Activated CD4-positive, alpha-beta memory T cell treated with anti-CD3 and anti-CD28 coated beads for 36 hours (primary cell): ENCODE data around the gene JAKMIP1. TPM values are rescaled to one million over a fixed set of nuclear protein-coding genes. Genes with fewer than 3 reads are reported as not detected.

ENCODE experiments used
- CTCF ChIA-PET: fragments of 350-600 bp; sonication (Branson Sonifier 250); formaldehyde crosslinking; loops from one replicate; lab custom pipeline; 2021; ENCODE audit warnings: antibody characterized with exemption, inconsistent platforms; lab: Charles Lee
- POLR2A ChIA-PET: fragments of 350-600 bp; sonication (Branson Sonifier 250); formaldehyde crosslinking; loops from one replicate; lab custom pipeline; 2021; ENCODE audit warnings: antibody characterized with exemption; lab: Charles Lee
- DNase-seq: peaks from one replicate; pipeline ENCODE4 v3.0.0-alpha.2; 2020
- H3K27ac Mint-ChIP-seq: one replicate; pipeline ENCODE4 v1.8.0; 2021; ENCODE audit warnings: mixed read lengths
- H3K27me3 Mint-ChIP-seq: one replicate; pipeline ENCODE4 v1.8.0; 2021; ENCODE audit warnings: mixed read lengths
- H3K36me3 Mint-ChIP-seq: one replicate; pipeline ENCODE4 v1.8.0; 2021; ENCODE audit warnings: mixed read lengths
- H3K4me1 Mint-ChIP-seq: one replicate; pipeline ENCODE4 v1.8.0; 2021; ENCODE audit warnings: low read depth, mixed read lengths
- H3K4me3 Mint-ChIP-seq: one replicate; pipeline ENCODE4 v1.8.0; 2021; ENCODE audit warnings: mild to moderate bottlenecking, mixed read lengths
- H3K9me3 Mint-ChIP-seq: one replicate; pipeline ENCODE4 v1.8.0; 2021; ENCODE audit warnings: mixed read lengths
- intact Hi-C: fragments of 100-400 bp; cut with micrococcal nuclease; formaldehyde crosslinking; loops from one replicate; pipeline ENCODE4 v1.15.1; 2023
- total RNA-seq, 2 experiments: library from RNA; stranded (reverse); gene quantifications; one replicate each; pipeline ENCODE4 v1.2.3, GENCODE V29; 2021

Gene JAKMIP1
- total RNA-seq, 2 experiments from 2014 or later = 17.7 to 18.1 TPM

GRCh38 chr4:6109842-6110560 lies 90.3 kb downstream of the JAKMIP1 start:
- peaks cover 7% of the 10 kb centered on the region for H3K36me3 Mint-ChIP-seq
- no peak overlapping the region for H3K4me3 Mint-ChIP-seq
- ChIA-PET CTCF (no interaction called here), POLR2A (no interaction called here)
- no peaks in the 10 kb centered on the region for H3K4me1 Mint-ChIP-seq
- no peaks in the 10 kb centered on the region for H3K9me3 Mint-ChIP-seq
- intact Hi-C loops = no loop called here
- DNase-seq = no peak
- peaks cover 1% of the 10 kb centered on the region for H3K27me3 Mint-ChIP-seq
- no peak overlapping the region for H3K27ac Mint-ChIP-seq

- no peak overlapping the region for H3K4me3 Mint-ChIP-seq
- POLR2A ChIA-PET = no interaction called here
- H3K9me3 Mint-ChIP-seq = no peaks in the 10 kb centered on the region
- no peaks in the 10 kb centered on the region for H3K4me1 Mint-ChIP-seq
- peaks cover 17% of the 10 kb centered on the region for H3K36me3 Mint-ChIP-seq
- intact Hi-C loops = no loop called here
- no peak for DNase-seq
- peaks cover 1% of the 10 kb centered on the region for H3K27me3 Mint-ChIP-seq
- CTCF ChIA-PET = no interaction called here
- no peak overlapping the region for H3K27ac Mint-ChIP-seq
These were observed 92.5 kb downstream of the JAKMIP1 start for GRCh38 chr4:6107886-6108285.

- Mint-ChIP-seq H3K36me3 (peaks cover 14% of the 10 kb centered on the region), H3K27me3 (peaks cover 1% of the 10 kb centered on the region), H3K4me3 (no peak overlapping the region), H3K9me3 (no peaks in the 10 kb centered on the region), H3K4me1 (no peaks in the 10 kb centered on the region), H3K27ac (no peak overlapping the region)
- DNase-seq = no peak
- CTCF ChIA-PET = no interaction called here
- intact Hi-C loops = no loop called here
- POLR2A ChIA-PET = no interaction called here
These were observed 93.1 kb downstream of the JAKMIP1 start for GRCh38 chr4:6107114-6107791.

GRCh38 chr4:6106156-6106555 lies 94.2 kb downstream of the JAKMIP1 start:
- H3K36me3 Mint-ChIP-seq = peaks cover 14% of the 10 kb centered on the region
- DNase-seq = no peak
- H3K27ac Mint-ChIP-seq = no peak overlapping the region
- ChIA-PET POLR2A (no interaction called here), CTCF (no interaction called here)
- no peaks in the 10 kb centered on the region for H3K9me3 Mint-ChIP-seq
- intact Hi-C loops = no loop called here
- no peaks in the 10 kb centered on the region for H3K4me1 Mint-ChIP-seq
- no peak overlapping the region for H3K4me3 Mint-ChIP-seq
- H3K27me3 Mint-ChIP-seq = peaks cover 1% of the 10 kb centered on the region

GRCh38 chr4:6105311-6105911 lies 94.9 kb downstream of the JAKMIP1 start:
- Mint-ChIP-seq H3K4me1 (no peaks in the 10 kb centered on the region), H3K36me3 (peaks cover 14% of the 10 kb centered on the region), H3K4me3 (no peak overlapping the region), H3K9me3 (no peaks in the 10 kb centered on the region), H3K27ac (no peak overlapping the region), H3K27me3 (peaks cover 1% of the 10 kb centered on the region)
- intact Hi-C loops = no loop called here
- no peak for DNase-seq
- ChIA-PET POLR2A (no interaction called here), CTCF (no interaction called here)

- DNase-seq = no peak
- Mint-ChIP-seq H3K36me3 (peaks cover 14% of the 10 kb centered on the region), H3K9me3 (no peaks in the 10 kb centered on the region), H3K4me1 (no peaks in the 10 kb centered on the region), H3K27ac (no peak overlapping the region), H3K27me3 (peaks cover 1% of the 10 kb centered on the region), H3K4me3 (no peak overlapping the region)
- ChIA-PET POLR2A (no interaction called here), CTCF (interaction anchor here (0.6 to 1.1 kb wide), 2 partner anchors 24 to 223 kb away, joined by 3 read pairs; no protein-coding TSS in a partner anchor)
- intact Hi-C loops = no loop called here
These were observed 95.7 kb downstream of the JAKMIP1 start for GRCh38 chr4:6104541-6105130.

- peaks cover 6% of the 10 kb centered on the region for H3K4me1 Mint-ChIP-seq
- peaks cover 3% of the 10 kb centered on the region for H3K36me3 Mint-ChIP-seq
- ChIA-PET CTCF (no interaction called here), POLR2A (no interaction called here)
- peaks cover 3% of the 10 kb centered on the region for H3K9me3 Mint-ChIP-seq
- no peaks in the 10 kb centered on the region for H3K27me3 Mint-ChIP-seq
- intact Hi-C loops = no loop called here
- DNase-seq = no peak
- no peak overlapping the region for H3K27ac Mint-ChIP-seq
- H3K4me3 Mint-ChIP-seq = no peak overlapping the region
These were observed 102.8 kb downstream of the JAKMIP1 start for GRCh38 chr4:6097581-6097980.

GRCh38 chr4:6095897-6096296 lies 104.5 kb downstream of the JAKMIP1 start:
- Mint-ChIP-seq H3K27ac (no peak overlapping the region), H3K9me3 (peaks cover 3% of the 10 kb centered on the region), H3K36me3 (peaks cover 3% of the 10 kb centered on the region), H3K4me1 (peaks cover 11% of the 10 kb centered on the region), H3K27me3 (no peaks in the 10 kb centered on the region), H3K4me3 (no peak overlapping the region)
- intact Hi-C loops = no loop called here
- DNase-seq = no peak
- CTCF ChIA-PET = no interaction called here
- POLR2A ChIA-PET = no interaction called here

GRCh38 chr4:6095023-6095752 lies 105.2 kb downstream of the JAKMIP1 start:
- Mint-ChIP-seq H3K9me3 (peaks cover 3% of the 10 kb centered on the region), H3K4me1 (peaks cover 11% of the 10 kb centered on the region), H3K27ac (no peak overlapping the region), H3K4me3 (no peak overlapping the region), H3K27me3 (no peaks in the 10 kb centered on the region), H3K36me3 (peaks cover 3% of the 10 kb centered on the region)
- intact Hi-C loops = no loop called here
- peak; percentile 42 for DNase-seq
- POLR2A ChIA-PET = no interaction called here
- CTCF ChIA-PET = interaction anchor here (0.7 kb wide), 1 partner anchor 97 kb away, joined by 3 read pairs; no protein-coding TSS in a partner anchor

GRCh38 chr4:6093671-6094070 lies 106.7 kb downstream of the JAKMIP1 start:
- no peak overlapping the region for H3K4me3 Mint-ChIP-seq
- intact Hi-C loops = no loop called here
- DNase-seq = no peak
- peaks cover 11% of the 10 kb centered on the region for H3K4me1 Mint-ChIP-seq
- H3K36me3 Mint-ChIP-seq = peaks cover 3% of the 10 kb centered on the region
- POLR2A ChIA-PET = no interaction called here
- CTCF ChIA-PET = no interaction called here
- no peaks in the 10 kb centered on the region for H3K27me3 Mint-ChIP-seq
- no peak overlapping the region for H3K27ac Mint-ChIP-seq
- peaks cover 3% of the 10 kb centered on the region for H3K9me3 Mint-ChIP-seq

GRCh38 chr4:6092971-6093370 lies 107.4 kb downstream of the JAKMIP1 start:
- CTCF ChIA-PET = interaction anchor here (1.4 kb wide), 1 partner anchor 235 kb away, joined by 3 read pairs; no protein-coding TSS in a partner anchor
- Mint-ChIP-seq H3K4me3 (no peak overlapping the region), H3K27me3 (no peaks in the 10 kb centered on the region)

More at GRCh38 chr4:6092971-6093370, 107.4 kb downstream of the JAKMIP1 start:
- Mint-ChIP-seq H3K4me1 (peaks cover 11% of the 10 kb centered on the region), H3K27ac (no peak overlapping the region), H3K36me3 (peaks cover 3% of the 10 kb centered on the region), H3K9me3 (peaks cover 3% of the 10 kb centered on the region)
- DNase-seq = no peak
- POLR2A ChIA-PET = no interaction called here
- intact Hi-C loops = no loop called here
